GM21447 (cell line): Measurements from ENCODE around the gene RNASE11.

Experiments
- ATAC-seq: cut with Tn5 transposase; IDR thresholded peaks from one replicate; pipeline ENCODE4 v1.9.1; 2021; ENCODE audit not compliant: unreplicated experiment

Gene RNASE11

GRCh38 chr14:20546877-20547276 lies 40.9 kb downstream of the RNASE11 start:
- ATAC-seq: no peak

GRCh38 chr14:20539906-20540305 lies 47.9 kb downstream of the RNASE11 start:
- ATAC-seq: no peak
